Immature natural killer cell (primary cell): Measurements from ENCODE around the gene NRP2. TPM values are rescaled to one million over a fixed set of nuclear protein-coding genes. Genes with fewer than 3 reads are reported as not detected.
A peak's percentile ranks its signal among the peaks of the same experiment; 100 is the strongest.

ENCODE experiments used
- DNase-seq, 3 donors: peaks; one replicate each; pipeline ENCODE4 v3.0.0; 2022; ENCODE audit warnings: mixed read lengths in 1 of 3
- H3K27ac Mint-ChIP-seq, 6 donors: one replicate each; pipeline ENCODE4 v1.8.0; 2020; ENCODE audit warnings: mixed read lengths in 6 of 6, mild to moderate bottlenecking in 5 of 6, inconsistent platforms in 4 of 6, moderate library complexity in 3 of 6
- H3K27me3 Mint-ChIP-seq, 3 donors: one replicate each; pipeline ENCODE4 v1.8.0; 2020 to 2021; ENCODE audit warnings: low read depth in 3 of 3, mild to moderate bottlenecking in 3 of 3, mixed read lengths in 3 of 3, moderate library complexity in 3 of 3, inconsistent platforms in 1 of 3
- H3K36me3 Mint-ChIP-seq, 3 donors: one replicate each; pipeline ENCODE4 v1.8.0; 2020; ENCODE audit warnings: mixed read lengths in 3 of 3, inconsistent platforms in 2 of 3, mild to moderate bottlenecking in 2 of 3
- H3K4me1 Mint-ChIP-seq, 2 donors: one replicate each; pipeline ENCODE4 v1.8.0; 2020; ENCODE audit warnings: inconsistent platforms in 2 of 2, mild to moderate bottlenecking in 2 of 2, mixed read lengths in 2 of 2, moderate library complexity in 1 of 2
- H3K4me3 Mint-ChIP-seq, 5 donors: one replicate each; pipeline ENCODE4 v1.8.0; 2020; ENCODE audit warnings: mild to moderate bottlenecking in 5 of 5, mixed read lengths in 5 of 5, inconsistent platforms in 3 of 5, moderate library complexity in 3 of 5
- H3K9me3 Mint-ChIP-seq, 6 donors: one replicate each; pipeline ENCODE4 v1.8.0; 2020; ENCODE audit warnings: mild to moderate bottlenecking in 6 of 6, mixed read lengths in 6 of 6, inconsistent platforms in 4 of 6, moderate library complexity in 3 of 6
- polyA plus RNA-seq, 3 donors: library from polyadenylated mRNA; unstranded; fragments of 300-500 nt; fragmentation: Illumina TruSeq; gene quantifications; one replicate each; pipeline ENCODE4 v1.2.3, GENCODE V29; 2021

Gene NRP2
- polyA plus RNA-seq = not detected

GRCh38 chr2:205682239-205682970 is at the start of gene NRP2:
NRP2 (plus strand) TSS chr2:205682501; CDS start chr2:205683291, 790 bp downstream.
- Mint-ChIP-seq H3K4me3 (peak within 1 kb of the TSS in 1 of 5 donors; percentile 34), H3K4me1 (peaks cover 0 to 4% of the 10 kb centered on the region in 2 donors), H3K36me3 (no peaks in the 10 kb centered on the region), H3K27me3 (peaks cover 25 to 35% (median 26%) of the 10 kb centered on the region in 3 donors), H3K9me3 (peaks cover 0 to 4% (median 0%) of the 10 kb centered on the region in 6 donors), H3K27ac (no peak within 1 kb of the TSS)
- no peak for DNase-seq

DNA sequence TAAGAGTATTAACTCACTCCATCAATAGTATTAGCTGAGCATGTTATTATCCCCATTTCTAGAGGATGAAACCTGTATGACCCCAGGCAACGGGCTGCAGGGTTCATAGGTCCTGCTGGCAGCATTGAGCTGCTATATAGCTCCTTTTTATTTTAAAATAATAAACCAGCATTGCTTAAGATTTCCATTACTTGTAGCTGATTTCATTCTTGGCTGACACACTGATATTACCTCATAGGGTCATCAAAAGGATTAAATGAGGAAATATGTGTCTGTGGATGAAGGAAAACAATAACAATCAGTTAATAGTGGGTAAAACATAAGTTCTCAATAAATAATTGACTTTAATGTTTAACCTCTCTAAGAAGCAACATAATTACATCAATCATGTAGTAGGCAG is 48.3 kb upstream of the NRP2 start:
- H3K4me3 Mint-ChIP-seq = no peak overlapping the region
- no peak for DNase-seq
- H3K27me3 Mint-ChIP-seq = peaks cover 4 to 5% (median 4%) of the 10 kb centered on the region in 3 donors
- no peaks in the 10 kb centered on the region for H3K36me3 Mint-ChIP-seq
- no peak overlapping the region for H3K27ac Mint-ChIP-seq
- H3K9me3 Mint-ChIP-seq = peaks cover 0 to 6% (median 0%) of the 10 kb centered on the region in 6 donors
- H3K4me1 Mint-ChIP-seq = no peaks in the 10 kb centered on the region

DNA sequence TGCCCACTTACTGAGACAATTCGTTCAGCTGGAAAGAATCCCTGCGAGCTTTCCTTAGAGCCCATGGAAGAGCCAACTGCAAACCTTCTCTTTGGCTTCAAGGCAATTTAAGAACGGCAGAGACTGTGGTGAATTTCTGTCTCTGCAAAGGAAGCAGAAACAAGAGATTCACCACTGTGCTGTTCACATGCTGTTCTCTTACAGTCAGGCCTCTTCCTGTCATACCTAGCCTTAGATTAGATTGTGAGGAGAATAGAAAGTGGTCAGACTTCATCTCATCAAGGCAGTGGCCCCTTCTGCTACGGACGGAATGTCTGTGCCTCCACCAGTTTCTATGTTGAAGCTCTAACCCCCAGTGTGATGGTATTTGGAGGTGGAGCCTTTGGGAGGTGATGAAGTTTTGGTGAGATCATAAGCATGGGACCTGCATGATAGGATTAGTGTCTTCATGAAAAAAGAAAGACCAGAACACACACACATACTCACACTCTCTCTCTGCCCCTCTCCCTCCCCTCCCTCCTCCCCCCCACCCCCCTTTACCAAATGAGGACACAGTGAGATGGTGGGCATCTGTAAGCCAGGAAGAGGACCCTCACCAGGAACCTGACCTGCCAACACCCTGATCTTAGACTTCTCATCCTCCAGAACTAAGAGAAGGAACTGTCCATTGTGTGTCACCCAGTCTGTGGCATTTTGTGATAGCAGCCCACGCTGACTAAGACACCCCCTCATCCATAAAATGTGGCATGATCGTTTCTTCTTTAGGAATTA is 45.6 kb upstream of the NRP2 start:
- Mint-ChIP-seq H3K4me3 (no peak overlapping the region), H3K27ac (no peak overlapping the region), H3K36me3 (no peaks in the 10 kb centered on the region), H3K27me3 (peaks cover 4 to 8% (median 7%) of the 10 kb centered on the region in 3 donors), H3K9me3 (peaks cover 0 to 6% (median 0%) of the 10 kb centered on the region in 6 donors), H3K4me1 (no peaks in the 10 kb centered on the region)
- no peak for DNase-seq

DNA sequence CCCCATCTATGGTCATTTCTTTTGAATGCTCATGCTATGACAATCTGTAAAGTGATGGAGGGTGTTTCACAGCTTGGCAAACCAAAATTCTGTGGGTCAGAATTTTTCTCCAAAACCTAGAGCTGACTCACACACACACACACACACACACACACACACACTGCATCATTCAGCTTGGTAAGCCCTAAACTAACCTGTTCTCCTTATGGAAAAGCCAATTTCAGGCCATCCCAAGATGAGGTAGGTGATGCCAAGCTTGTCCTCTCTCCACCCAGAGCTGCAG is 45.0 kb upstream of the NRP2 start:
- Mint-ChIP-seq H3K9me3 (peaks cover 0 to 6% (median 0%) of the 10 kb centered on the region in 6 donors), H3K27me3 (peaks cover 4 to 8% (median 7%) of the 10 kb centered on the region in 3 donors), H3K4me3 (no peak overlapping the region), H3K27ac (no peak overlapping the region), H3K4me1 (no peaks in the 10 kb centered on the region), H3K36me3 (no peaks in the 10 kb centered on the region)
- DNase-seq = no peak

DNA sequence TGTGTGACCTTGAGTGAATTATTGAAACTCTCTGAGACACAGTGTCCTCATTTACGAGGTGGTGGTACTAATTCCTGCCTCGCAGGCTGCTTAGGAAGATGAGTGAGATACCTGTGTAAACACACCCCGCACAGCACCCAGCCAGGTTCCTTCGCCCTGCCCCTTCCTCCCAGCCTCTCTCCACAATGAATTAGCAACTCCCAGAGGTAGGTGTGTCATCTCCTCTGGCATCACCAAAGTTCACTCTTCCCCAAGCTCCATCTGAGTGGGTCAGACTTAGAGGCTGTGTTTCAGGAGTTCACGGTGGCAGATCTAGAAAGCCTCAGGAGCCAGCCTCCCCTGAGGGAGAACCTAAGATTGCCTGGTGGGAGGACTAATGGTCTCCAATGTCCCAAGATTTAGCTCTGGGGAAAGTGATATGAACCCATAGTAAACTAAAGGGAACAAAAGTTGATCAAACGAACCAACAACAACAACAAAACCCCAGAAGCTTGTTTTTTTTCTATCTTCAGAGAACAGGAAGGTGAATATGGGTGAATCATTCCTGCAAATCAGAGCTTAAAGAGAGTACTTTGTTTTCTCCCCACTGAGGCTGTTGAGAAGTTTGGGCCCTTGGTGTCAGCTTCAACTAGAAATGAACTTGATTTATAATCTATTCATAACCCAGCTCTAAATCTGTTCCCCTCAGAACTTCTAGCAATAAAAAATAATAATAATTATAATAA is 44.4 kb upstream of the NRP2 start:
- Mint-ChIP-seq H3K9me3 (peaks cover 0 to 8% (median 0%) of the 10 kb centered on the region in 6 donors), H3K4me1 (no peaks in the 10 kb centered on the region), H3K36me3 (no peaks in the 10 kb centered on the region), H3K27me3 (peaks cover 4 to 10% (median 7%) of the 10 kb centered on the region in 3 donors), H3K27ac (no peak overlapping the region), H3K4me3 (no peak overlapping the region)
- no peak for DNase-seq

DNA sequence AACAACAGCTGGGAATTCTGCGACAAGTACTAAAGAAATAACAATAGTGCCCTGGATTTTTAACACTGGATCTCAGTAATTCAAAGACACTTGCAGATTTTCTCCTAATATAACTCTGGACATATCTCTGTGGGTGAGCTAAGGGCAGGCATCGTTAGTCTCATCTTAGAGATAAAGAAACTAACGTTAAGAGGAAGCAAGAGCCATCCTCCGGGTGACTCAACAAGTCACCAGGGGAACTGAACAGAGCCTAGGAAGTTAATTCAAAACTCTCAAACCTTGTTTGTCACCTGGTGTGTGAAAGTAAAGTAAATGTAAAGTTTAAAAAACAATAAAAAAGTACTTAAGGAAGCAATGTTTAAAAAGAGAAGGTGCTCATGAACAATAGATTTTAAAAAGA is 41.6 kb upstream of the NRP2 start:
- Mint-ChIP-seq H3K9me3 (peaks cover 0 to 3% (median 0%) of the 10 kb centered on the region in 6 donors), H3K27me3 (peaks cover 0 to 14% (median 7%) of the 10 kb centered on the region in 3 donors), H3K36me3 (no peaks in the 10 kb centered on the region), H3K4me3 (no peak overlapping the region), H3K4me1 (no peaks in the 10 kb centered on the region), H3K27ac (no peak overlapping the region)
- DNase-seq = no peak

DNA sequence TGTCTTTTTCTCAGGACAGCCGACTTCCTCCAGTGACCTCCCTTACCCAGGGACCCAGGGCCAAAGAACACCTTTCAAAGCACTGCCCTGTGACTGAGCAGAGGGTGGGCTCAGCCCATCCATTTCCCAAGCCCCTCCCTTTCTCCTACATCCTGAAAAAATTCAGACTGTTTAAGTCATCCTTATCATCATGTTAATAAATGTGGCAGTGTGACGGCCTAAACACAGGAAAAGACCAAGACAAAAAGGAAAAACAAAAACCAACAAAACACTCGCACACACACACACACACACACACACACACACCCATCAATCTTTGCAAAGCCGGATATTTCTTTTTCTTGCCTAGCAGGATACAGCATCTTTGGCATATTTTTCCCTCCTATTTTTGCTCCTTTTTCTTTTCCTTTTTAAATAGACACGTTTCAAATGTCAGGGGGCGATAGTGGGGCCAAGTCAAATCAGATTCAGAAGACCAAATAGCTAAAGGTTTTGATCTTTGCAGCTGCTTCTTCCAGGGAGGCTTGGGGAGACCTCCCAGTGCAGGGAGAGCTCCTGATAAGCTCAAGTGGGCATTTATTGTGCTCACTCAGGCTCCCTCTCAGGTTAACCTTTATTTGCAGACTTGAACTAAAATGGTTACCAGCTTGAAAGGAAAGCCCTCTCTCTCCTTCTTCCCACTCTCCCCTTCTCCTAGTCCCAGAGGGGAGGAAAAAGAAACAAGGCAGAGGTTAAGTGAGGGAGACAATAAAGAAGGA is 39.5 kb upstream of the NRP2 start:
- no peak for DNase-seq
- Mint-ChIP-seq H3K9me3 (peaks cover 0 to 2% (median 0%) of the 10 kb centered on the region in 6 donors), H3K4me1 (no peaks in the 10 kb centered on the region), H3K4me3 (no peak overlapping the region), H3K36me3 (no peaks in the 10 kb centered on the region), H3K27ac (no peak overlapping the region), H3K27me3 (peaks cover 0 to 14% (median 6%) of the 10 kb centered on the region in 3 donors)

DNA sequence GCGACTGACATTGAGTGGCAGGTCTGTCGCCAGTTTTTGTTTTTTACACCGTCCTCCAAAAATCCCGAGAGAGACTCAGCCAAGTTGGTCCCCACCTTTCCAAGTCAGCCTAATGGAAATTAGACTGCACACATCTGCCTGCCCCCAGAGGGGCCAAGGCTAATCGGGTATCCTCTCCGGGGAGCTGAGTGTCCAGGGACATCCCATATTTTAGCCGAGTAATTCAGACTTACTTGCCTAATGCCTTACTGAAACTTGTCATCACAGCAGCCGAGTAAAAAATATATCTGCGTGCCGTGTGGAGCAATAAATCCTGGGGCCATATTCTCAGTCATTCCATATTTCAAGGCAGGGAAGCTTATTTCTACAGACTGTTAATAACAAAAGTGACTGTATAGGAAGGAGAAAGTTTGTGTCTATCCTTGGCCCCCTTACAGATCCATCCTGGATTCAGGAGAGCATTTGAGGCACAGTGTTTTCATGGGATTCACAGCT is 38.9 kb upstream of the NRP2 start:
- Mint-ChIP-seq H3K4me1 (no peaks in the 10 kb centered on the region), H3K27ac (no peak overlapping the region), H3K36me3 (no peaks in the 10 kb centered on the region), H3K4me3 (no peak overlapping the region), H3K27me3 (peaks cover 0 to 14% (median 6%) of the 10 kb centered on the region in 3 donors), H3K9me3 (peaks cover 0 to 2% (median 0%) of the 10 kb centered on the region in 6 donors)
- no peak for DNase-seq

GRCh38 chr2:205644018-205644417 is 38.3 kb upstream of the NRP2 start:
- H3K27ac Mint-ChIP-seq = no peak overlapping the region
- DNase-seq = no peak

GRCh38 chr2:205646680-205647079 is 35.6 kb upstream of the NRP2 start:
- Mint-ChIP-seq H3K4me1 (no peaks in the 10 kb centered on the region), H3K27ac (no peak overlapping the region), H3K27me3 (peaks cover 0 to 8% (median 4%) of the 10 kb centered on the region in 3 donors), H3K9me3 (peaks cover 0 to 4% (median 0%) of the 10 kb centered on the region in 6 donors), H3K4me3 (no peak overlapping the region), H3K36me3 (no peaks in the 10 kb centered on the region)
- no peak for DNase-seq

More at GRCh38 chr2:205644018-205644417, 38.3 kb upstream of the NRP2 start:
- Mint-ChIP-seq H3K36me3 (no peaks in the 10 kb centered on the region), H3K9me3 (peaks cover 0 to 2% (median 0%) of the 10 kb centered on the region in 6 donors), H3K4me3 (no peak overlapping the region), H3K4me1 (no peaks in the 10 kb centered on the region), H3K27me3 (peaks cover 0 to 14% (median 6%) of the 10 kb centered on the region in 3 donors)

DNA sequence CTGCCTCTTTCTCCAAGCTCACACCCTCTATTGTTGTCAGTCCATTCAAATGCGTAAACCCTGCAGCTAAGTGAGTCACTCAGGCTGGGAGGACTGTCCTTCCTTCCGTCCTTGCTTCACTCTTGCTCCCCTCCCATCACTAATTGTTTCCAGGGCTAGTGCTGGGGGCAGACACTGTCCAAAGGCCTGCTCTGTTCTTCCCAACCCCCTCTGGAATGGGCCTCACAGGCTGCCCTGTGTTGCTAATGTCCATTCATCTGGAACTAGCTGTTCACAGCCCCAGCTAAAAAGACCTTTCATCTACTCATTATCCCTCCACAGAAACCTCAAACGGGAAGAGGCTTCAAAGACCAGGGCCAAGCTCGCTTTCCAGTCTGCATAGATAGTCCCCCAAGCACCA is 31.9 kb upstream of the NRP2 start:
- H3K36me3 Mint-ChIP-seq = no peaks in the 10 kb centered on the region
- H3K9me3 Mint-ChIP-seq = peaks cover 0 to 2% (median 0%) of the 10 kb centered on the region in 6 donors
- H3K27me3 Mint-ChIP-seq = peaks cover 1 to 5% (median 4%) of the 10 kb centered on the region in 3 donors
- DNase-seq = no peak
- H3K4me3 Mint-ChIP-seq = no peak overlapping the region
- H3K27ac Mint-ChIP-seq = no peak overlapping the region
- H3K4me1 Mint-ChIP-seq = no peaks in the 10 kb centered on the region

- no peaks in the 10 kb centered on the region for H3K4me1 Mint-ChIP-seq
- H3K4me3 Mint-ChIP-seq = no peak overlapping the region
- H3K27ac Mint-ChIP-seq = no peak overlapping the region
- no peak for DNase-seq
- peaks cover 0 to 5% (median 4%) of the 10 kb centered on the region in 3 donors for H3K27me3 Mint-ChIP-seq
- H3K9me3 Mint-ChIP-seq = peaks cover 0 to 2% (median 0%) of the 10 kb centered on the region in 6 donors
- H3K36me3 Mint-ChIP-seq = no peaks in the 10 kb centered on the region
Observed at GRCh38 chr2:205650931-205651330, 31.4 kb upstream of the NRP2 start.

DNA sequence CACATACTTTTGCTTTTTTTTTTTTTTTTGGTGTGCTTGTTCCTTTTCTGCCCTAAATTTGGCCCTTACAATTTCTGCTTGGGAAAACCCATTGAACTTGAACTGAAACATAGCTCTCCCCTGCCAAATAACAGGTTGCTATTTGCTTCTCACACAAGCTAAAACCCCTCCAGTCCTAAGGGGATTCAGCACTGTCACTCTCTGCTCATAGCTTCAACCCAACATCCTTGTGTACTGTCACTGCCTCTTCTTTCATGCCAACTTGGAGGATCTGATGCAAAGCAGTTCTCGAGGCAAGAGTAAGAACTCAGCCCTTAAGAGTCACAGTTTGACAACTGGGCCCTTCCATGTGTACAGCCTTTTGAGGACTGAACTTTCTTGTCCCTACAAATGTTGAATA is 30.6 kb upstream of the NRP2 start:
- Mint-ChIP-seq H3K4me1 (no peaks in the 10 kb centered on the region), H3K9me3 (peaks cover 0 to 2% (median 0%) of the 10 kb centered on the region in 6 donors), H3K36me3 (no peaks in the 10 kb centered on the region), H3K4me3 (no peak overlapping the region), H3K27ac (no peak overlapping the region), H3K27me3 (peaks cover 3 to 6% (median 4%) of the 10 kb centered on the region in 3 donors)
- DNase-seq = no peak
